Esophagus squamous epithelium (tissue), 5 donors: ENCODE data around the gene NR6A1. TPM values are rescaled to one million over a fixed set of nuclear protein-coding genes. Genes with fewer than 3 reads are reported as not detected.

Experiments used
- DNase-seq: peaks from one replicate; lab custom pipeline; 2025; lab: John Stamatoyannopoulos, UW
- H3K27ac ChIP-seq, 4 donors: fragments of 200-600 bp; sonication (generic); one replicate each; pipeline ENCODE4 v1.5.1; 2016 to 2019; ENCODE audit warnings: mild to moderate bottlenecking in 1 of 4
- H3K27me3 ChIP-seq, 4 donors: fragments of 200-600 bp; sonication (generic); 1 replicate in 3 of 4; 2 replicates in 1 of 4; pipeline versions ENCODE4 v1.5.1 to v1.6.0; 2017 to 2021; ENCODE audit warnings: antibody characterized with exemption in 1 of 4
- H3K36me3 ChIP-seq, 3 donors: fragments of 200-600 bp; sonication (generic); one replicate each; pipeline ENCODE4 v1.5.1; 2016 to 2019
- H3K4me1 ChIP-seq, 3 donors: fragments of 200-600 bp; sonication (generic); one replicate each; pipeline ENCODE4 v1.5.1; 2017 to 2019
- H3K4me3 ChIP-seq, 4 donors: fragments of 200-600 bp; sonication (generic); 1 replicate in 3 of 4; 2 replicates in 1 of 4; pipeline ENCODE4 v1.5.1; 2016 to 2019; ENCODE audit warnings: mild to moderate bottlenecking in 2 of 4, moderate library complexity in 1 of 4
- H3K9me3 ChIP-seq, 3 donors: fragments of 200-600 bp; sonication (generic); one replicate each; pipeline ENCODE4 v1.5.1; 2016 to 2019
- CTCF ChIP-seq, 6 experiments: fragments of 450-650 bp in 4 of 6; fragments of 200-600 bp in 2 of 6; sonication (generic) in 2 of 6; IDR thresholded peaks; one replicate each; pipeline ENCODE4 v1.5.1; 2016 to 2019; ENCODE audit warnings: antibody characterized with exemption in 6 of 6, mild to moderate bottlenecking in 4 of 6, moderate library complexity in 4 of 6
- POLR2A ChIP-seq, 4 donors: fragments of 450-650 bp; IDR thresholded peaks; one replicate each; pipeline ENCODE4 v1.6.1; 2017; ENCODE audit warnings: antibody characterized with exemption in 4 of 4, mild to moderate bottlenecking in 4 of 4, moderate library complexity in 3 of 4
- WGBS, 2 donors: methylation state at CpG; one replicate each; pipeline ENCODE4 v1.1.5; 2018; 5-methylcytosine and 5-hydroxymethylcytosine counted together
- intact Hi-C: fragments of 100-400 bp; cut with DNase I; formaldehyde crosslinking; loops from one replicate; pipeline ENCODE4 v1.15.0; 2022
- total RNA-seq, 4 donors: library from RNA; depleted of rRNA; stranded (reverse); fragments of >200 nt; gene quantifications; one replicate each; pipeline ENCODE4 v1.1.0, GENCODE V29; 2016
- donor health status: DM: yes; HTN: yes; CAD: no.

NR6A1 gene
- total RNA-seq, 4 donors from 2014 or later, result 1.9 to 4.0 (median 2.7) TPM

- Histone ChIP-seq H3K27me3 (no peaks in the 10 kb centered on the region), H3K4me3 (no peak overlapping the region), H3K36me3 (no peaks in the 10 kb centered on the region), H3K27ac (no peak overlapping the region), H3K4me1 (peaks cover 0 to 5% (median 0%) of the 10 kb centered on the region in 3 donors), H3K9me3 (no peaks in the 10 kb centered on the region)
- TF ChIP-seq POLR2A (IDR thresholded peaks at IDR 0.05) (no peak), CTCF (IDR thresholded peaks at IDR 0.05) (no peak)
- intact Hi-C loops, result no loop called here
- 50 to 59% methylated on average over 5 to 6 of the region's 6 CpGs for WGBS, 2 donors
- DNase-seq, result no peak
Observed at GRCh38 chr9:124716808-124717207, 54.3 kb downstream of the NR6A1 start.

- no peak overlapping the region for H3K4me3 ChIP-seq
- peaks cover 0 to 30% (median 0%) of the 10 kb centered on the region in 3 donors for H3K4me1 ChIP-seq
- intact Hi-C loops, result no loop called here
- H3K36me3 ChIP-seq, result no peaks in the 10 kb centered on the region
- no peak for TF ChIP-seq CTCF (IDR thresholded peaks at IDR 0.05)
- no peak for TF ChIP-seq POLR2A (IDR thresholded peaks at IDR 0.05)
- no peaks in the 10 kb centered on the region for H3K9me3 ChIP-seq
- 75 to 86% methylated on average over 4 of the region's 4 CpGs for WGBS, 2 donors
- no peak for DNase-seq
- no peaks in the 10 kb centered on the region for H3K27me3 ChIP-seq
- no peak overlapping the region for H3K27ac ChIP-seq
Observed at GRCh38 chr9:124710766-124711165, 60.3 kb downstream of the NR6A1 start.

GRCh38 chr9:124709292-124709690, 61.8 kb downstream of the NR6A1 start:
- H3K27me3 ChIP-seq, result no peaks in the 10 kb centered on the region
- H3K4me1 ChIP-seq, result peaks cover 0 to 30% (median 0%) of the 10 kb centered on the region in 3 donors
- TF ChIP-seq POLR2A (IDR thresholded peaks at IDR 0.05), result no peak
- no peak for TF ChIP-seq CTCF (IDR thresholded peaks at IDR 0.05)
- H3K36me3 ChIP-seq, result no peaks in the 10 kb centered on the region
- H3K4me3 ChIP-seq, result no peak overlapping the region
- no peak overlapping the region for H3K27ac ChIP-seq
- no peak for DNase-seq
- 83 to 91% methylated on average over 2 of the region's 2 CpGs for WGBS, 2 donors
- H3K9me3 ChIP-seq, result no peaks in the 10 kb centered on the region
- intact Hi-C loops, result loop anchor here (2.0 kb wide), 1 partner anchor 90 kb away; no protein-coding TSS in a partner anchor

DNA sequence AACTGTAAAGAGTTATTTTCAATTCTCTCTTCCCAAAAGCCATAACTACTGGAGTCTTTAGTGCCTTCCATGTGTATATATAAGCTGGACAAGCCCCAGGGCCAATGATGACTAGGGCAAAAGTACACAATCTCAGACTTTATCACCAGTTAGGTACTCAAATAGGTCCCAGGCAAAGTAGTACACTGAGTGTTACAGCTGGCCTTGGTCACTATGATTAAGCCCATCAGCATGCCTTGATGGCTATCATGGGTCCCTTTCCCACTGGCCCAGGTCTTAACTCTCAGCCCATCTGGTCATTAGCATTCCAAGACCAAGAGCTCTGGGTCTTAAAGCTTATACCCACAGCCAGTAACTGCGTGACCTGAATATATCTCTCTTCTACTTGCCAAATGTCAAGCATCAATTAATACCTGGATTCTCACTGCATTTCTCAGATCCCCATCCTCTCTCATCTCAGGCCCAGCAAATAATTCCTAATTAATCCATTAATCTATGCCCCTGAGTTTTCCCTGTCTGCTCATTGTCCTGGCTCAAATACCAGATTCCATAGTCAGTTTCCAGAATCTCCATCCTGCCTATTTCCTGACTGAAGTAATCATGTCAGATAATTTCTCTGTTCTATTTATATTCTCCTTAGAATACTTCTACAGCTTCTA, 62.3 kb downstream of the NR6A1 start:
- DNase-seq, result no peak
- H3K36me3 ChIP-seq, result no peaks in the 10 kb centered on the region
- H3K4me1 ChIP-seq, result peaks cover 0 to 30% (median 0%) of the 10 kb centered on the region in 3 donors
- 75 to 100% methylated on average over 1 of the region's 1 CpG for WGBS, 2 donors
- intact Hi-C loops, result loop anchor here (2.0 kb wide), 1 partner anchor 90 kb away; no protein-coding TSS in a partner anchor
- H3K27me3 ChIP-seq, result no peaks in the 10 kb centered on the region
- peak overlapping the region in 1 of 4 donors; percentile 17 for H3K27ac ChIP-seq
- no peaks in the 10 kb centered on the region for H3K9me3 ChIP-seq
- no peak for TF ChIP-seq POLR2A (IDR thresholded peaks at IDR 0.05)
- TF ChIP-seq CTCF (IDR thresholded peaks at IDR 0.05), result no peak
- no peak overlapping the region for H3K4me3 ChIP-seq

- Histone ChIP-seq H3K27ac (peak overlapping the region in 1 of 4 donors; percentile 17), H3K4me1 (peaks cover 0 to 30% (median 0%) of the 10 kb centered on the region in 3 donors), H3K36me3 (no peaks in the 10 kb centered on the region), H3K9me3 (no peaks in the 10 kb centered on the region), H3K27me3 (no peaks in the 10 kb centered on the region), H3K4me3 (no peak overlapping the region)
- no peak for DNase-seq
- 36 to 69% methylated on average over 2 of the region's 2 CpGs for WGBS, 2 donors
- intact Hi-C loops, result loop anchor here (2.0 kb wide), 1 partner anchor 89 kb away; no protein-coding TSS in a partner anchor
- TF ChIP-seq CTCF (IDR thresholded peaks at IDR 0.05) (no peak), POLR2A (IDR thresholded peaks at IDR 0.05) (no peak)
Observed at GRCh38 chr9:124708074-124708473, 63.0 kb downstream of the NR6A1 start.
